Measurements from ENCODE around the gene MRPL11.

Gene MRPL11

GRCh38 chr11:66469441-66469840 lies 30.8 kb upstream of the MRPL11 start:
- Histone ChIP-seq H2AFZ (ENCODE audit: low read depth, low read length, severe bottlenecking) (no peak overlapping the region), H3K27me3 (ENCODE audit: low read length) (no peaks in the 10 kb centered on the region), H4K20me1 (ENCODE audit: low read depth, low read length) (no peaks in the 10 kb centered on the region), H3K36me3 (ENCODE audit: low read length) (no peaks in the 10 kb centered on the region), H3K9me3 (ENCODE audit: insufficient read depth, low read length) (no peaks in the 10 kb centered on the region), H3K9me2 (replicated peaks; ENCODE audit: insufficient read depth, low read length) (no peaks in the 10 kb centered on the region), H3K27ac (ENCODE audit: low read depth, low read length) (no peak overlapping the region), H3K4me3 (ENCODE audit: insufficient read depth, low read length, poor library complexity, severe bottlenecking) (no peak overlapping the region), H3K79me2 (ENCODE audit: insufficient read depth, low read length) (no peaks in the 10 kb centered on the region), H3K9ac (ENCODE audit: low read length) (no peak overlapping the region), H3K4me2 (ENCODE audit: low read depth, low read length, poor library complexity, severe bottlenecking) (no peak overlapping the region), H3F3A (ENCODE audit: insufficient read depth) (peaks cover 10% of the 10 kb centered on the region)
- TF ChIP-seq CTCF (IDR thresholded peaks at IDR 0.05; ENCODE audit: insufficient read depth, low read length, poor library complexity, severe bottlenecking) (no peak), EZH2phosphoT487 (conservative IDR thresholded peaks at IDR 0.05; ENCODE audit: low read length) (no peak)

GRCh38 chr11:66468691-66469090 lies 30.0 kb upstream of the MRPL11 start:
- Histone ChIP-seq H3K4me3 (ENCODE audit: insufficient read depth, low read length, poor library complexity, severe bottlenecking) (no peak overlapping the region), H3K27ac (ENCODE audit: low read depth, low read length) (no peak overlapping the region)

GRCh38 chr11:66467756-66468155 lies 29.1 kb upstream of the MRPL11 start:
- no peaks in the 10 kb centered on the region for H3K79me2 ChIP-seq (ENCODE audit: insufficient read depth, low read length)
- TF ChIP-seq CTCF (IDR thresholded peaks at IDR 0.05; ENCODE audit: insufficient read depth, low read length, poor library complexity, severe bottlenecking) (no peak), EZH2phosphoT487 (conservative IDR thresholded peaks at IDR 0.05; ENCODE audit: low read length) (no peak)
- peaks cover 10% of the 10 kb centered on the region for H3F3A ChIP-seq (ENCODE audit: insufficient read depth)
- H2AFZ ChIP-seq (ENCODE audit: low read depth, low read length, severe bottlenecking) = no peak overlapping the region
- no peak overlapping the region for H3K27ac ChIP-seq (ENCODE audit: low read depth, low read length)
- H3K9ac ChIP-seq (ENCODE audit: low read length) = no peak overlapping the region
- no peaks in the 10 kb centered on the region for H4K20me1 ChIP-seq (ENCODE audit: low read depth, low read length)
- no peak overlapping the region for H3K4me3 ChIP-seq (ENCODE audit: insufficient read depth, low read length, poor library complexity, severe bottlenecking)
- H3K4me2 ChIP-seq (ENCODE audit: low read depth, low read length, poor library complexity, severe bottlenecking) = peak overlapping the region; percentile 70
- H3K9me2 ChIP-seq (replicated peaks; ENCODE audit: insufficient read depth, low read length) = no peaks in the 10 kb centered on the region
- H3K27me3 ChIP-seq (ENCODE audit: low read length) = no peaks in the 10 kb centered on the region
- H3K9me3 ChIP-seq (ENCODE audit: insufficient read depth, low read length) = no peaks in the 10 kb centered on the region
- H3K36me3 ChIP-seq (ENCODE audit: low read length) = no peaks in the 10 kb centered on the region

More at GRCh38 chr11:66468691-66469090, 30.0 kb upstream of the MRPL11 start:
- no peaks in the 10 kb centered on the region for H3K79me2 ChIP-seq (ENCODE audit: insufficient read depth, low read length)
- no peaks in the 10 kb centered on the region for H3K9me3 ChIP-seq (ENCODE audit: insufficient read depth, low read length)
- H3K4me2 ChIP-seq (ENCODE audit: low read depth, low read length, poor library complexity, severe bottlenecking) = no peak overlapping the region
- no peaks in the 10 kb centered on the region for H3K27me3 ChIP-seq (ENCODE audit: low read length)
- no peak for TF ChIP-seq CTCF (IDR thresholded peaks at IDR 0.05; ENCODE audit: insufficient read depth, low read length, poor library complexity, severe bottlenecking)
- no peak for TF ChIP-seq EZH2phosphoT487 (conservative IDR thresholded peaks at IDR 0.05; ENCODE audit: low read length)
- no peaks in the 10 kb centered on the region for H4K20me1 ChIP-seq (ENCODE audit: low read depth, low read length)
- H2AFZ ChIP-seq (ENCODE audit: low read depth, low read length, severe bottlenecking) = no peak overlapping the region
- H3K36me3 ChIP-seq (ENCODE audit: low read length) = no peaks in the 10 kb centered on the region
- H3F3A ChIP-seq (ENCODE audit: insufficient read depth) = peaks cover 10% of the 10 kb centered on the region
- no peak overlapping the region for H3K9ac ChIP-seq (ENCODE audit: low read length)
- no peaks in the 10 kb centered on the region for H3K9me2 ChIP-seq (replicated peaks; ENCODE audit: insufficient read depth, low read length)

Data from SU-DHL-6 (cell line).